Osteoblast (primary cell): ENCODE measurements around the gene SELENOP. TPM values are rescaled to one million over a fixed set of nuclear protein-coding genes. Genes with fewer than 3 reads are reported as not detected.

Experiments
- DNase-seq: peaks from one replicate; pipeline ENCODE4 v3.0.0; 2011; ENCODE audit warnings: low spot score, mixed read lengths; ENCODE audit not compliant: insufficient read length; ENCODE audit errors: missing footprints
- H2AFZ ChIP-seq: 2 replicates; pipeline ENCODE4 v1.6.0; 2011; ENCODE audit warnings: mild to moderate bottlenecking, low read length
- H3K27ac ChIP-seq: 2 replicates; pipeline ENCODE4 v1.5.1; 2011; ENCODE audit warnings: mild to moderate bottlenecking, low read depth, low read length, moderate library complexity
- H3K27me3 ChIP-seq: 2 replicates; pipeline ENCODE4 v1.6.0; 2012; ENCODE audit warnings: mild to moderate bottlenecking, control low read depth, inconsistent platforms, low read length, moderate library complexity; ENCODE audit not compliant: insufficient read depth
- H3K36me3 ChIP-seq: 2 replicates; pipeline ENCODE4 v1.5.1; 2011; ENCODE audit warnings: mild to moderate bottlenecking, low read length, control low read depth, moderate library complexity; ENCODE audit not compliant: insufficient read depth
- H3K4me1 ChIP-seq: 2 replicates; pipeline ENCODE4 v1.5.1; 2011; ENCODE audit warnings: mild to moderate bottlenecking, low read length, control low read depth, moderate library complexity; ENCODE audit not compliant: insufficient read depth
- H3K4me2 ChIP-seq: 2 replicates; pipeline ENCODE4 v1.6.0; 2011; ENCODE audit warnings: mild to moderate bottlenecking, low read length; ENCODE audit not compliant: insufficient read depth
- H3K4me3 ChIP-seq: fragments of 200-600 bp; sonication (generic); 3 replicates; pipeline ENCODE4 v1.5.1; 2012; ENCODE audit warnings: mild to moderate bottlenecking, low read length, inconsistent platforms; ENCODE audit not compliant: insufficient read depth
- H3K79me2 ChIP-seq: 2 replicates; pipeline ENCODE4 v1.6.0; 2012; ENCODE audit warnings: mild to moderate bottlenecking, low read length, control low read depth, inconsistent platforms; ENCODE audit not compliant: insufficient read depth
- H3K9me3 ChIP-seq: 2 replicates; pipeline ENCODE4 v1.5.1; 2011; ENCODE audit warnings: low read depth, low read length, control low read depth
- H4K20me1 ChIP-seq: 2 replicates; pipeline ENCODE4 v1.6.0; 2012; ENCODE audit warnings: mild to moderate bottlenecking, low read length, control low read depth; ENCODE audit not compliant: insufficient read depth
- total RNA-seq: library from RNA; depleted of rRNA; stranded (reverse); fragments of >200 nt; gene quantifications from 2 replicates; pipeline ENCODE4 v1.2.3, GENCODE V29; 2012
- TF ChIP-seq, protein P1 (sequence below): IDR thresholded peaks from 2 replicates; pipeline ENCODE4 v1.5.1; 2011; ENCODE audit warnings: mild to moderate bottlenecking, low read depth, low read length, moderate library complexity; ENCODE audit errors: extremely low read depth

Gene SELENOP
- total RNA-seq, 1 donor, result 171 TPM

DNA sequence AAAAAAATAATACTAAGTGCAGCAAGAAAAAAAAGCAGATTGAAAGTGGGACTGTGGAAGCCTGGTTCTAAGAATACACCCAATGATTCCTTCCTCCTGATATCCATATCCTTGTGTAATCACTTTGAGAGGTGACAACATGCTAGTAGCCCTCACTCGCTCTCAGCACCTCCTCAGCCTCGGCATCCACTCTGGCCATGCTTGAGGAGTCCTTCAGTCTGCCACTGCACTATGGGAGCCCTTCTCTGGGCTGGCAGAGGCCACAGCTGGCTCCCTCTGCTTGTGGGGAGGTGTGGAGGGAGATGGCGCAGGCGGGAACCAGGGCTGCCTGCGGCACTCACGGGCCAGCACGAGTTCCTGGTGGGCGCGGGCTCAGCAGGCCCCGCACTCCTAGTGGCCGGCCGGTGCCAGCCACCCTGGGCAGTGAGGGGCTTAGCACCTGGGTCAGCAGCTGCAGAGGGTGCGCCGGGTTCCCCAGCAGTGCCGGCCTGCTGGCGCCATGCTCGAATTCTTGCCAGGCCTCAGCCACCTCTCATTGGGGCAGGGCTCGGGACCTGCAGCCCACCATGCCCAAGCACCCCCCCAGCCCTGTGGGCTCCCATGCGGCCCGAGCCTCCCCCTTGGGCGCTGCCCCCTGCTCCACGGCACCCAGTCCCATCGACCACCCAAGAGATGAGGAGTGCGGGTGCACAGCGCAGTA, 24.5 kb upstream of the SELENOP start:
- Histone ChIP-seq H3K79me2 (no peaks in the 10 kb centered on the region), H3K9me3 (no peaks in the 10 kb centered on the region), H3K4me3 (no peak overlapping the region), H3K27me3 (no peaks in the 10 kb centered on the region), H3K36me3 (no peaks in the 10 kb centered on the region), H4K20me1 (no peaks in the 10 kb centered on the region), H3K27ac (no peak overlapping the region), H3K4me1 (peaks cover 15% of the 10 kb centered on the region), H3K4me2 (no peak overlapping the region), H2AFZ (no peak overlapping the region)
- peak; percentile 26 for DNase-seq
- TF ChIP-seq, protein P1, sequence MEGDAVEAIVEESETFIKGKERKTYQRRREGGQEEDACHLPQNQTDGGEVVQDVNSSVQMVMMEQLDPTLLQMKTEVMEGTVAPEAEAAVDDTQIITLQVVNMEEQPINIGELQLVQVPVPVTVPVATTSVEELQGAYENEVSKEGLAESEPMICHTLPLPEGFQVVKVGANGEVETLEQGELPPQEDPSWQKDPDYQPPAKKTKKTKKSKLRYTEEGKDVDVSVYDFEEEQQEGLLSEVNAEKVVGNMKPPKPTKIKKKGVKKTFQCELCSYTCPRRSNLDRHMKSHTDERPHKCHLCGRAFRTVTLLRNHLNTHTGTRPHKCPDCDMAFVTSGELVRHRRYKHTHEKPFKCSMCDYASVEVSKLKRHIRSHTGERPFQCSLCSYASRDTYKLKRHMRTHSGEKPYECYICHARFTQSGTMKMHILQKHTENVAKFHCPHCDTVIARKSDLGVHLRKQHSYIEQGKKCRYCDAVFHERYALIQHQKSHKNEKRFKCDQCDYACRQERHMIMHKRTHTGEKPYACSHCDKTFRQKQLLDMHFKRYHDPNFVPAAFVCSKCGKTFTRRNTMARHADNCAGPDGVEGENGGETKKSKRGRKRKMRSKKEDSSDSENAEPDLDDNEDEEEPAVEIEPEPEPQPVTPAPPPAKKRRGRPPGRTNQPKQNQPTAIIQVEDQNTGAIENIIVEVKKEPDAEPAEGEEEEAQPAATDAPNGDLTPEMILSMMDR, result no peak

DNA sequence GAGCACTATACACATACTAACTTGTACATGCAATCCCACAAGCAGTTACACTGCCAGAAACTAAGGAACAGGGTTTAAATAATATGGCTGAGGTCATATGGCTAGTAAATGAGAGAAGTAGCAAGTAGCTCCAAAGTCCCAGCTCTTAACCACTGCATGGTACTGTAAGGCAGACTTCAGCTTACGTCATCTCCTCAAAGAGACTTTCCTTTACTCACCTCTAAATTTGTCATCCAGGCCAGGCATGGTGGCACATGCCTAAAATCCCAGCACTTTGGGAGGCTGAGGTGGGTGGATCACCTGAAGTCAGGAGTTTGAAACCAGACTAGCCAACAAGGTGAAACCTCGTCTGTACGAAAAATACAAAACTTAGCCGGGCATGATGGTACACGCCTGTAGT, 20.4 kb upstream of the SELENOP start:
- Histone ChIP-seq H3K36me3 (no peaks in the 10 kb centered on the region), H3K27ac (no peak overlapping the region), H3K4me1 (no peaks in the 10 kb centered on the region), H3K9me3 (no peaks in the 10 kb centered on the region), H2AFZ (no peak overlapping the region), H3K4me3 (no peak overlapping the region), H3K79me2 (no peaks in the 10 kb centered on the region), H3K27me3 (no peaks in the 10 kb centered on the region), H3K4me2 (no peak overlapping the region), H4K20me1 (no peaks in the 10 kb centered on the region)
- TF ChIP-seq, protein P1, result no peak
- DNase-seq, result no peak

DNA sequence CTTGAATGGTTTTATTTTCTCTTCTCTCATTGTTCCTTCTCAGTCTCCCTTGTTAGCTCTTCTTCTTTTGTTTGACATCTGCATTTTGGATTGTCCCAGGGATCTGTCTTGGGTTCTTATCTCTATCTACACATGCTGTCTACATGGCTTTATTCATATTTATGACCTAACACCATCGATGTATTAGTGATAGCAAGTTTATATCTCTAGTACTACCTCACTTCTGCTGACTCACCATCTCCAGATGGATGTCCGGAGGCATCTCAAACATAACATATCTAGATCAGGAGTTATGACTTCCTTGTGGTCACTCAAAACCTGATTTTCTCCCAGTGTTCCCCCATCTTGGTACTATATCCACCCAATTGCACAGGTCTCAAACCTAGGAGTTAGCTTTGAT, 19.2 kb upstream of the SELENOP start:
- Histone ChIP-seq H3K4me1 (no peaks in the 10 kb centered on the region), H3K27me3 (no peaks in the 10 kb centered on the region), H3K9me3 (no peaks in the 10 kb centered on the region), H3K79me2 (no peaks in the 10 kb centered on the region), H4K20me1 (no peaks in the 10 kb centered on the region), H2AFZ (no peak overlapping the region), H3K36me3 (no peaks in the 10 kb centered on the region), H3K27ac (no peak overlapping the region), H3K4me3 (no peak overlapping the region), H3K4me2 (no peak overlapping the region)
- DNase-seq, result no peak
- TF ChIP-seq, protein P1, result no peak

DNA sequence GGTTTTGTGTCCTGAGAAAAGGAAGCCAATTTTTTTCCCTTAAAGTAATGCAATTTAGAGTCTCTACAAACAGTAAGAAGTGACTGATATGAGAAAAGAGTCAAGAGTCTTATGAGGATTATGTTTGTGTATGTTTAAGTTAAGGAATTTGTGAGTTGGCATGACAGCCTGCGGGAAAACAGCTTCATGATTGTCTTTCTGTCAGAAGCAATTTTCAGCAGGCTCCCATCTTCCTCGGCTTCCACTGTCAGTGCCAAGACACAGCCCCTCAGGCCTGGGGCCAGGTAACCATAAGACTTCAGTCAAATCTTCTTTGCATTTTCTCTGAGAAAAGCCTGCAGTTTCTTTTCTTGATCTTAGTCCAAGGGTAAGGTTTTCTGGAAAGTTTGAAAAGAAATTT, 17.0 kb upstream of the SELENOP start:
- no peak overlapping the region for H3K27ac ChIP-seq
- no peaks in the 10 kb centered on the region for H3K36me3 ChIP-seq
- H3K79me2 ChIP-seq, result no peaks in the 10 kb centered on the region
- H2AFZ ChIP-seq, result peak overlapping the region; percentile 11
- no peak overlapping the region for H3K4me2 ChIP-seq
- H4K20me1 ChIP-seq, result no peaks in the 10 kb centered on the region
- no peak for DNase-seq
- no peaks in the 10 kb centered on the region for H3K27me3 ChIP-seq
- TF ChIP-seq, protein P1, result no peak
- H3K4me1 ChIP-seq, result no peaks in the 10 kb centered on the region
- no peaks in the 10 kb centered on the region for H3K9me3 ChIP-seq
- H3K4me3 ChIP-seq, result no peak overlapping the region
